Endothelial cell of umbilical vein (primary cell): ENCODE data around the gene OSBPL6. TPM values are rescaled to one million over a fixed set of nuclear protein-coding genes. Genes with fewer than 3 reads are reported as not detected.

Source experiments
- BruUV-seq: library from RNA; stranded (reverse); fragments of 400-500 nt; replicated peaks from 2 replicates; lab custom pipeline; 2021; lab: Mats Ljungman, UMichigan
- CTCF ChIA-PET: fragments of 300-600, 350-600 bp; sonication (Branson Sonifier 250); formaldehyde crosslinking; loops from one replicate; lab custom pipeline; 2021; ENCODE audit warnings: antibody characterized with exemption, inconsistent platforms; lab: Charles Lee
- POLR2A ChIA-PET: fragments of 300-600, 350-600 bp; sonication (Branson Sonifier 250); formaldehyde crosslinking; loops from one replicate; lab custom pipeline; 2021; ENCODE audit warnings: antibody characterized with exemption, inconsistent platforms; lab: Charles Lee
- DNase-seq: peaks from one replicate; pipeline ENCODE4 v3.0.0-alpha.2; 2011; ENCODE audit warnings: low read depth, low spot score
- FAIRE-seq: peaks from 2 replicates; lab custom pipeline; 2011; peaks lifted over from hg19 to GRCh38; lab: Jason Lieb, UNC
- H2AFZ ChIP-seq: 2 replicates; pipeline ENCODE4 v1.6.0; 2012; ENCODE audit warnings: low read depth, low read length, control low read depth, inconsistent platforms
- H3K27ac ChIP-seq: 2 replicates; pipeline ENCODE4 v1.5.1; 2011; ENCODE audit warnings: low read depth, mild to moderate bottlenecking, control low read depth, low read length, moderate library complexity; ENCODE audit not compliant: insufficient read depth
- H3K27me3 ChIP-seq, 2 experiments: 2 replicates each; pipeline versions ENCODE4 v1.6.0 to v1.6.1; 2011; ENCODE audit warnings: low read length in 2 of 2, mixed read lengths in 1 of 2; ENCODE audit not compliant: control insufficient read depth in 2 of 2, insufficient read depth in 2 of 2
- H3K36me3 ChIP-seq, 2 experiments: 2 replicates in 1 of 2; 3 replicates in 1 of 2; pipeline ENCODE4 v1.5.1; 2011; ENCODE audit warnings: low read length in 2 of 2, mild to moderate bottlenecking in 1 of 2, moderate library complexity in 1 of 2; ENCODE audit not compliant: control insufficient read depth in 2 of 2, insufficient read depth in 2 of 2; ENCODE audit errors: extremely low read depth in 1 of 2
- H3K4me1 ChIP-seq: 3 replicates; pipeline ENCODE4 v1.5.1; 2011; ENCODE audit warnings: mild to moderate bottlenecking, low read length; ENCODE audit not compliant: control insufficient read depth, insufficient read depth; ENCODE audit errors: extremely low read depth
- H3K4me2 ChIP-seq: 2 replicates; pipeline ENCODE4 v1.6.1; 2011; ENCODE audit warnings: low read length, control low read depth, mixed read lengths; ENCODE audit not compliant: insufficient read depth
- H3K4me3 ChIP-seq, 3 experiments: fragments of 200-600 bp in 1 of 3; sonication (generic), shearing (Covaris generic) in 1 of 3; replicated peaks in 1 of 3; 2 replicates each; pipeline ENCODE4 v1.5.1; 2011 to 2016; ENCODE audit warnings: control low read depth in 3 of 3, low read length in 3 of 3, mild to moderate bottlenecking in 2 of 3, inconsistent platforms in 1 of 3, low read depth in 1 of 3, moderate library complexity in 1 of 3; ENCODE audit not compliant: insufficient read depth in 1 of 3
- H3K79me2 ChIP-seq: 2 replicates; pipeline ENCODE4 v1.6.0; 2012; ENCODE audit warnings: low read length, inconsistent platforms; ENCODE audit not compliant: control insufficient read depth, insufficient read depth
- H3K9ac ChIP-seq: replicated peaks from 2 replicates; pipeline ENCODE3; 2011; ENCODE audit warnings: low read length, control low read depth; ENCODE audit not compliant: insufficient read depth; ENCODE audit errors: extremely low read depth
- H3K9me1 ChIP-seq: replicated peaks from 3 replicates; pipeline ENCODE4 v1.6.0; 2011; ENCODE audit warnings: mild to moderate bottlenecking, low read length; ENCODE audit not compliant: control insufficient read depth, insufficient read depth; ENCODE audit errors: extremely low read depth
- H3K9me3 ChIP-seq: replicated peaks from 2 replicates; pipeline ENCODE4 v1.5.1; 2012; ENCODE audit warnings: low read length, inconsistent platforms; ENCODE audit not compliant: control insufficient read depth, insufficient read depth
- H4K20me1 ChIP-seq: replicated peaks from 2 replicates; pipeline ENCODE3; 2011; ENCODE audit warnings: mild to moderate bottlenecking, low read length; ENCODE audit not compliant: control insufficient read depth, insufficient read depth; ENCODE audit errors: extremely low read depth
- EZH2 ChIP-seq: IDR thresholded peaks from 2 replicates; pipeline ENCODE4 v1.6.1; 2012; ENCODE audit warnings: borderline replicate concordance, low read depth, mild to moderate bottlenecking, moderate library complexity, low read length, inconsistent platforms; ENCODE audit not compliant: severe bottlenecking
- FOS ChIP-seq: IDR thresholded peaks from 2 replicates; pipeline ENCODE4 v1.6.1; 2011; ENCODE audit warnings: mild to moderate bottlenecking, low read length, moderate library complexity, borderline replicate concordance; ENCODE audit not compliant: insufficient read depth
- GATA2 ChIP-seq: IDR thresholded peaks from 2 replicates; pipeline ENCODE4 v1.7.0; 2011; ENCODE audit warnings: low read depth, mild to moderate bottlenecking, moderate library complexity, mixed read lengths, low read length; ENCODE audit not compliant: insufficient read length, insufficient read depth
- JUN ChIP-seq: IDR thresholded peaks from 2 replicates; pipeline ENCODE4 v1.6.1; 2011; ENCODE audit warnings: borderline replicate concordance, low read depth; ENCODE audit not compliant: insufficient read length, insufficient read depth
- MYC ChIP-seq: IDR thresholded peaks from one replicate; pipeline ENCODE4 v1.6.1; 2011; ENCODE audit warnings: mild to moderate bottlenecking, low read depth, low read length
- POLR2A ChIP-seq: IDR thresholded peaks from 2 replicates; pipeline ENCODE4 v1.6.1; 2012; ENCODE audit warnings: low read depth, mild to moderate bottlenecking, control low read depth, low read length
- POLR2AphosphoS5 ChIP-seq: IDR thresholded peaks from 2 replicates; pipeline ENCODE4 v1.6.1; 2012; ENCODE audit warnings: low read depth, mild to moderate bottlenecking, control low read depth, low read length, moderate library complexity; ENCODE audit not compliant: insufficient read depth
- dilution Hi-C: fragments of 300-500 bp; cut with MboI; formaldehyde crosslinking; loops from one replicate; pipeline ENCODE4 v1.15.0; 2019; ENCODE audit warnings: low sequenced_read_pairs; ENCODE audit not compliant: extremely low pct_ligation_motif_present
- intact Hi-C: fragments of 100-400 bp; cut with micrococcal nuclease; formaldehyde crosslinking; loops from one replicate; pipeline ENCODE4 v1.10.0; 2022
- polyA plus RNA-seq, 4 experiments: library from polyadenylated mRNA; depleted of rRNA in 3 of 4; stranded (reverse) in 3 of 4; unstranded in 1 of 4; fragments of >200 nt; gene quantifications; 2 replicates each; pipeline versions ENCODE4 v1.2.1 to v1.2.3, GENCODE V29; 2011 to 2012; ENCODE audit warnings: missing spikeins in 1 of 4
- total RNA-seq: library from RNA; stranded (reverse); gene quantifications from 2 replicates; pipeline ENCODE4 v1.2.3, GENCODE V29; 2021
- TF ChIP-seq, protein P1 (sequence below), 2 donors: IDR thresholded peaks; 1 replicate in 1 of 2; 2 replicates in 1 of 2; pipeline ENCODE4 v1.5.1; 2011; ENCODE audit warnings: low read length in 2 of 2, mild to moderate bottlenecking in 2 of 2, moderate library complexity in 2 of 2, control low read depth in 1 of 2, inconsistent platforms in 1 of 2, low read depth in 1 of 2; ENCODE audit not compliant: insufficient read depth in 1 of 2; ENCODE audit errors: extremely low read depth in 1 of 2
- TF ChIP-seq, protein P2 (sequence below): IDR thresholded peaks from 2 replicates; pipeline ENCODE4 v1.6.1; 2011; ENCODE audit not compliant: insufficient read depth, insufficient read length

Gene OSBPL6
- total and polyA plus RNA-seq, 2 donors (not counting 3 experiments of a cell fraction or from before 2014, with no cell fraction given), result 1.5 to 2.3 TPM

DNA sequence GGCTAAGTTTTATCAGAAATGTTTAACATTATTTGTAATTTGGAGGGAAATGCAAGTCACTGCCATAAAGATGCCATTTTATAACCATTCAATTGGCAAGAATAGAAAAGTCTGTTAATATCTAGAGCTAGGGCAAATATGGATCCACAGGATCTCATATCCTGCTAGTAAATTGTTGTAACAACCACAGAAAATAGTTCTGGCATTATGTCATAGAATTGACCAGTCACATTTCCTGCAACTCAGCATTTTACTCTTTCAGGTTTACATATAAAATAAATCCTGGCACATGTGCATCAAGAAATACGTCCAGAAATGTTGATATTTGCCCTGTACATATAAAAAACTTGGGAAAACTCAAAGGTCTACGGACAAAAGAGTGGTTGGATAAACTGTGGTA, 32.9 kb downstream of the OSBPL6 start:
- TF ChIP-seq POLR2A (no peak), GATA2 (no peak), FOS (peak; percentile 43)
- Histone ChIP-seq H3K27me3 (no peaks in the 10 kb centered on the region), H3K4me2 (no peak overlapping the region), H3K4me1 (peaks cover 4% of the 10 kb centered on the region), H3K79me2 (no peaks in the 10 kb centered on the region), H3K27ac (no peak overlapping the region), H3K9me1 (no peaks in the 10 kb centered on the region), H3K36me3 (no peaks in the 10 kb centered on the region), H3K9ac (no peak overlapping the region), H4K20me1 (no peaks in the 10 kb centered on the region), H3K4me3 (no peak overlapping the region), H2AFZ (no peak overlapping the region), H3K9me3 (no peaks in the 10 kb centered on the region)
- POLR2A ChIA-PET, result no interaction called here
- CTCF ChIA-PET, result no interaction called here
- peak; percentile 52 for DNase-seq
- peak; percentile 54 for FAIRE-seq
- no TSS peak for BruUV-seq
- dilution Hi-C loops, result no loop called here
- intact Hi-C loops, result no loop called here

DNA sequence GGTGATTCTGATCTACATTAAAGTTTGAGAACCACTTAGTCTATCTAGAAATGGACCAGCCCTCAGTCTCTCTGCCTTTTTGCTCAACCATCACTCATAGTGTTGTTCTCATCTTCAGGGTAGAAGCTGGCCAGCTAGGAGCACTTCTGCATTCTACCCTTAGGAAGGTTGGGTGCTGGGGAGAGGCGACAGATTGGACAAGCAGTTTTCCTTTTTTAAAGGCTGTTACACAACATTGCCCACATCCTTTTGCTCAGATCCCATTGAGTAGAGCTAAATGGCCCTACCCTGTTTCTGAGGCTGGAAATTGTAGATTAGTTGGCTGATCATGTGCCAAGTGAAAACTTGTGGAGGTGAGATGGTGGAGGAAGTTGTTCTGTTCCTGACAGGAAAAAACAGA, 35.6 kb downstream of the OSBPL6 start:
- no peaks in the 10 kb centered on the region for H3K9me3 ChIP-seq
- H3K36me3 ChIP-seq, result no peaks in the 10 kb centered on the region
- DNase-seq (no peak), FAIRE-seq (no peak)
- H3K9ac ChIP-seq, result no peak overlapping the region
- H3K27me3 ChIP-seq, result no peaks in the 10 kb centered on the region
- no peaks in the 10 kb centered on the region for H3K9me1 ChIP-seq
- H3K79me2 ChIP-seq, result no peaks in the 10 kb centered on the region
- H3K27ac ChIP-seq, result no peak overlapping the region
- intact Hi-C loops, result no loop called here
- TF ChIP-seq, protein P1, sequence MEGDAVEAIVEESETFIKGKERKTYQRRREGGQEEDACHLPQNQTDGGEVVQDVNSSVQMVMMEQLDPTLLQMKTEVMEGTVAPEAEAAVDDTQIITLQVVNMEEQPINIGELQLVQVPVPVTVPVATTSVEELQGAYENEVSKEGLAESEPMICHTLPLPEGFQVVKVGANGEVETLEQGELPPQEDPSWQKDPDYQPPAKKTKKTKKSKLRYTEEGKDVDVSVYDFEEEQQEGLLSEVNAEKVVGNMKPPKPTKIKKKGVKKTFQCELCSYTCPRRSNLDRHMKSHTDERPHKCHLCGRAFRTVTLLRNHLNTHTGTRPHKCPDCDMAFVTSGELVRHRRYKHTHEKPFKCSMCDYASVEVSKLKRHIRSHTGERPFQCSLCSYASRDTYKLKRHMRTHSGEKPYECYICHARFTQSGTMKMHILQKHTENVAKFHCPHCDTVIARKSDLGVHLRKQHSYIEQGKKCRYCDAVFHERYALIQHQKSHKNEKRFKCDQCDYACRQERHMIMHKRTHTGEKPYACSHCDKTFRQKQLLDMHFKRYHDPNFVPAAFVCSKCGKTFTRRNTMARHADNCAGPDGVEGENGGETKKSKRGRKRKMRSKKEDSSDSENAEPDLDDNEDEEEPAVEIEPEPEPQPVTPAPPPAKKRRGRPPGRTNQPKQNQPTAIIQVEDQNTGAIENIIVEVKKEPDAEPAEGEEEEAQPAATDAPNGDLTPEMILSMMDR (IDR thresholded peaks at IDR 0.05; ENCODE audit: extremely low read depth in 1 of 2, insufficient read depth in 1 of 2, low read depth in 1 of 2, low read length in 2 of 2), result no peak
- TF ChIP-seq POLR2AphosphoS5 (no peak), FOS (no peak), GATA2 (no peak), POLR2A (no peak), EZH2 (no peak), MYC (no peak), JUN (no peak)
- TF ChIP-seq, protein P2, sequence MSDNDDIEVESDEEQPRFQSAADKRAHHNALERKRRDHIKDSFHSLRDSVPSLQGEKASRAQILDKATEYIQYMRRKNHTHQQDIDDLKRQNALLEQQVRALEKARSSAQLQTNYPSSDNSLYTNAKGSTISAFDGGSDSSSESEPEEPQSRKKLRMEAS, result no peak
- CTCF ChIA-PET, result no interaction called here
- H2AFZ ChIP-seq, result no peak overlapping the region
- dilution Hi-C loops, result no loop called here
- POLR2A ChIA-PET, result no interaction called here
- no peaks in the 10 kb centered on the region for H4K20me1 ChIP-seq
- peaks cover 4% of the 10 kb centered on the region for H3K4me1 ChIP-seq
- H3K4me3 ChIP-seq, result no peak overlapping the region
- no peak overlapping the region for H3K4me2 ChIP-seq
- no TSS peak for BruUV-seq
